Smooth muscle cell of trachea (primary cell): Measurements from ENCODE around the gene PAPPA. TPM values are rescaled to one million over a fixed set of nuclear protein-coding genes. Genes with fewer than 3 reads are reported as not detected.

Experiments
- total RNA-seq: library from RNA; depleted of rRNA; stranded (reverse); fragments of >200 nt; gene quantifications from 2 replicates; pipeline ENCODE4 v1.2.1, GENCODE V29; 2014

Gene PAPPA, protein sequence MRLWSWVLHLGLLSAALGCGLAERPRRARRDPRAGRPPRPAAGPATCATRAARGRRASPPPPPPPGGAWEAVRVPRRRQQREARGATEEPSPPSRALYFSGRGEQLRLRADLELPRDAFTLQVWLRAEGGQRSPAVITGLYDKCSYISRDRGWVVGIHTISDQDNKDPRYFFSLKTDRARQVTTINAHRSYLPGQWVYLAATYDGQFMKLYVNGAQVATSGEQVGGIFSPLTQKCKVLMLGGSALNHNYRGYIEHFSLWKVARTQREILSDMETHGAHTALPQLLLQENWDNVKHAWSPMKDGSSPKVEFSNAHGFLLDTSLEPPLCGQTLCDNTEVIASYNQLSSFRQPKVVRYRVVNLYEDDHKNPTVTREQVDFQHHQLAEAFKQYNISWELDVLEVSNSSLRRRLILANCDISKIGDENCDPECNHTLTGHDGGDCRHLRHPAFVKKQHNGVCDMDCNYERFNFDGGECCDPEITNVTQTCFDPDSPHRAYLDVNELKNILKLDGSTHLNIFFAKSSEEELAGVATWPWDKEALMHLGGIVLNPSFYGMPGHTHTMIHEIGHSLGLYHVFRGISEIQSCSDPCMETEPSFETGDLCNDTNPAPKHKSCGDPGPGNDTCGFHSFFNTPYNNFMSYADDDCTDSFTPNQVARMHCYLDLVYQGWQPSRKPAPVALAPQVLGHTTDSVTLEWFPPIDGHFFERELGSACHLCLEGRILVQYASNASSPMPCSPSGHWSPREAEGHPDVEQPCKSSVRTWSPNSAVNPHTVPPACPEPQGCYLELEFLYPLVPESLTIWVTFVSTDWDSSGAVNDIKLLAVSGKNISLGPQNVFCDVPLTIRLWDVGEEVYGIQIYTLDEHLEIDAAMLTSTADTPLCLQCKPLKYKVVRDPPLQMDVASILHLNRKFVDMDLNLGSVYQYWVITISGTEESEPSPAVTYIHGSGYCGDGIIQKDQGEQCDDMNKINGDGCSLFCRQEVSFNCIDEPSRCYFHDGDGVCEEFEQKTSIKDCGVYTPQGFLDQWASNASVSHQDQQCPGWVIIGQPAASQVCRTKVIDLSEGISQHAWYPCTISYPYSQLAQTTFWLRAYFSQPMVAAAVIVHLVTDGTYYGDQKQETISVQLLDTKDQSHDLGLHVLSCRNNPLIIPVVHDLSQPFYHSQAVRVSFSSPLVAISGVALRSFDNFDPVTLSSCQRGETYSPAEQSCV (N-terminal part only)
- total RNA-seq, result 8.7 and 62.7 TPM in 2 replicates

DNA sequence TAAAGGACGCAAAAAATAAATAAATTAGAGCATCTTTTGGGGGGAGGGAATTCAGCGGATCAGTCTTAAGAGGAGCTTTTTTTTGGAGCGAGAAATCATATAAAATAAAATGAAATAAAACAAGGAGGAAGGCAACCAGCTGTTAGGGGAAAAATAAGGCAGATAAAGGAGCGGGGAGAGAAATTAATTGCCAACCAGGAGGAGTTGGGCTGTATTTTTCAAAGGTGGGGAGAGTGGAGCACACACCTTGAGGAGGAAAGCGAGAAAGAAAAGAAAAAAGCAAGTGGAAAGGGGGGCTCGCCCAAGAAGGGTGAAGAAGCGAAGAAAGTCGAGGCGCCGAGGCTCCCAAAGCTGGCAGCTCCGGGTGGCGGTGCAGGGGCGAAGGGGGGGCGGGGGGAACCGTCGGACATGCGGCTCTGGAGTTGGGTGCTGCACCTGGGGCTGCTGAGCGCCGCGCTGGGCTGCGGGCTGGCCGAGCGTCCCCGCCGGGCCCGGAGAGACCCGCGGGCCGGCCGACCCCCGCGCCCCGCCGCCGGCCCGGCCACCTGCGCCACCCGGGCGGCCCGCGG lies at the start of gene PAPPA:
Gene PAPPA (plus strand): TSS at position 27 of the 569 bp plus-strand sequence. CDS start 382 bp downstream, at position 409.

